Inferior parietal cortex (tissue), 1 donor: ENCODE data around the gene GPS2.
A peak's percentile ranks its signal among the peaks of the same experiment; 100 is the strongest.
"Not testable (repeated sequence)": the region's sequence is repeated elsewhere in the genome, so short reads cannot be mapped to it uniquely, and the experiment has no call there.

ENCODE experiments used
- DNase-seq: peaks from one replicate; pipeline ENCODE4 v3.0.0-alpha.2; 2016; ENCODE audit errors: extremely low spot score

The GPS2 gene

GRCh38 chr17:7336240-7337175, 21.3 kb upstream of the GPS2 start, which contains the start of gene ACAP1:
Gene ACAP1 (plus strand): TSS chr17:7336529. CDS start chr17:7336735, 206 bp downstream.
- DNase-seq, result no peak

- not testable (repeated sequence) for DNase-seq
Measured at GRCh38 chr17:7335765-7336164, 20.6 kb upstream of the GPS2 start.

GRCh38 chr17:7334938-7335538, 19.9 kb upstream of the GPS2 start:
- DNase-seq, result no peak

GRCh38 chr17:7332600-7333069, 17.5 kb upstream of the GPS2 start:
- DNase-seq, result not testable (repeated sequence)

GRCh38 chr17:7332111-7332510, 17.0 kb upstream of the GPS2 start:
- no peak for DNase-seq

GRCh38 chr17:7330638-7331015, 15.5 kb upstream of the GPS2 start:
- DNase-seq, result no peak

GRCh38 chr17:7329997-7330637, 15.0 kb upstream of the GPS2 start:
- peak; percentile 70 for DNase-seq

- peak; percentile 98 for DNase-seq
Measured at GRCh38 chr17:7329374-7329996, 14.3 kb upstream of the GPS2 start.

- no peak for DNase-seq
Measured at GRCh38 chr17:7328840-7329373, 13.7 kb upstream of the GPS2 start, which contains the start of gene NEURL4. Gene NEURL4 (minus strand): TSS chr17:7329335. CDS start chr17:7329312, 23 bp downstream.

GRCh38 chr17:7328009-7328408, 12.8 kb upstream of the GPS2 start:
- no peak for DNase-seq

- no peak for DNase-seq
Measured at GRCh38 chr17:7327501-7327900, 12.3 kb upstream of the GPS2 start.

GRCh38 chr17:7327056-7327455, 11.9 kb upstream of the GPS2 start:
- DNase-seq, result no peak

GRCh38 chr17:7326186-7326585, 11.0 kb upstream of the GPS2 start:
- DNase-seq, result no peak

- DNase-seq, result no peak
Measured at GRCh38 chr17:7325031-7325528, 9.9 kb upstream of the GPS2 start.

GRCh38 chr17:7324438-7324779, 9.2 kb upstream of the GPS2 start:
- no peak for DNase-seq

GRCh38 chr17:7323731-7324437, 8.7 kb upstream of the GPS2 start:
- DNase-seq, result no peak

- DNase-seq, result no peak
Measured at GRCh38 chr17:7322520-7323194, 7.5 kb upstream of the GPS2 start.

- DNase-seq, result no peak
Measured at GRCh38 chr17:7321466-7321865, 6.3 kb upstream of the GPS2 start.

GRCh38 chr17:7318121-7318860, 3.1 kb upstream of the GPS2 start:
- DNase-seq, result no peak
